LNCaP clone FGC (cell line): Measurements from ENCODE around the gene SLC39A8.

Experiments
- DNase-seq: peaks from one replicate; pipeline ENCODE4 v3.0.0-alpha.2; 2011; ENCODE audit warnings: low read depth
- H3K4me3 ChIP-seq: 2 replicates; pipeline ENCODE4 v1.5.1; 2011; ENCODE audit warnings: mild to moderate bottlenecking, low read depth, low read length, control low read depth
- TF ChIP-seq, protein P1 (sequence below): IDR thresholded peaks from 2 replicates; pipeline ENCODE4 v1.5.1; 2012; ENCODE audit warnings: mild to moderate bottlenecking; ENCODE audit not compliant: control insufficient read depth, insufficient read depth; ENCODE audit errors: extremely low read depth

SLC39A8 gene

DNA sequence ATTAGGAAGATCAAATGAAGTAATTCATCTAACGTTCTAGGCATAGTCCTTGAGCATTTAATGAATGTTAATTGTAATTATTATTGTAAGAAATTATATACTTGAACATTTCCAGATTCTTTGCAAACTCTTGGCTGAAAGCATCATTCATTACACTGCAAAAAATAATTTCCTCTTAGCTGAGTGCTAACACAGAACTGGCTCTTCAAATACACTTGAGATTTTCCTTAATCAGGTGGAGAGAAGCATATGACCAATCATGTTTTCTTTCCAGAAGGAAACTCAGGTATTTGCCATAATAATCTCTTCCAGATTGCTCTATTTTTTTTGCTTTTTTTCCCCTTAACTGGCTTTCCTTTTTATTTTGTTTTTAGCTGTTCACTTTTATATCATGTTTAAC is 42.5 kb downstream of the SLC39A8 start:
- TF ChIP-seq, protein P1, sequence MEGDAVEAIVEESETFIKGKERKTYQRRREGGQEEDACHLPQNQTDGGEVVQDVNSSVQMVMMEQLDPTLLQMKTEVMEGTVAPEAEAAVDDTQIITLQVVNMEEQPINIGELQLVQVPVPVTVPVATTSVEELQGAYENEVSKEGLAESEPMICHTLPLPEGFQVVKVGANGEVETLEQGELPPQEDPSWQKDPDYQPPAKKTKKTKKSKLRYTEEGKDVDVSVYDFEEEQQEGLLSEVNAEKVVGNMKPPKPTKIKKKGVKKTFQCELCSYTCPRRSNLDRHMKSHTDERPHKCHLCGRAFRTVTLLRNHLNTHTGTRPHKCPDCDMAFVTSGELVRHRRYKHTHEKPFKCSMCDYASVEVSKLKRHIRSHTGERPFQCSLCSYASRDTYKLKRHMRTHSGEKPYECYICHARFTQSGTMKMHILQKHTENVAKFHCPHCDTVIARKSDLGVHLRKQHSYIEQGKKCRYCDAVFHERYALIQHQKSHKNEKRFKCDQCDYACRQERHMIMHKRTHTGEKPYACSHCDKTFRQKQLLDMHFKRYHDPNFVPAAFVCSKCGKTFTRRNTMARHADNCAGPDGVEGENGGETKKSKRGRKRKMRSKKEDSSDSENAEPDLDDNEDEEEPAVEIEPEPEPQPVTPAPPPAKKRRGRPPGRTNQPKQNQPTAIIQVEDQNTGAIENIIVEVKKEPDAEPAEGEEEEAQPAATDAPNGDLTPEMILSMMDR = no peak
- DNase-seq = no peak
- no peak overlapping the region for H3K4me3 ChIP-seq

DNA sequence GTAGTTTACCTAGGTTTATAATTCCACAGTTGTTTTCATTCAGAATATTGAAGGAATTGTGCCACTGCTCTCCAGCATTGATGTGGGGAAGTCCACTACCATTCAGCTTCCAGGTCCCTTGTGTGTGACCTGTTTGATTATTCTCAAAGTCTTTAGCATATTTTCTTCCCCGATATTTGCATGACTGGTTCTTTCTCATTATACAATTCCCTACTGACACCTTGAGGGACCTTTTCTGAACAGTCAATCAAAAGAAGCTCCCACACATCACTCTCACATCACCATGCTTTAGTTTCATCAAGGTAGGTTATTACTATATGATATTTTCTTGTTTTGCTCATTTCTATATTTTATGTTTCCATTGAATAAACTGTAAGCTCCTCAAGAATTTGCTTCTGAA is 44.1 kb downstream of the SLC39A8 start:
- no peak for DNase-seq
- no peak overlapping the region for H3K4me3 ChIP-seq
- TF ChIP-seq, protein P1 = no peak

DNA sequence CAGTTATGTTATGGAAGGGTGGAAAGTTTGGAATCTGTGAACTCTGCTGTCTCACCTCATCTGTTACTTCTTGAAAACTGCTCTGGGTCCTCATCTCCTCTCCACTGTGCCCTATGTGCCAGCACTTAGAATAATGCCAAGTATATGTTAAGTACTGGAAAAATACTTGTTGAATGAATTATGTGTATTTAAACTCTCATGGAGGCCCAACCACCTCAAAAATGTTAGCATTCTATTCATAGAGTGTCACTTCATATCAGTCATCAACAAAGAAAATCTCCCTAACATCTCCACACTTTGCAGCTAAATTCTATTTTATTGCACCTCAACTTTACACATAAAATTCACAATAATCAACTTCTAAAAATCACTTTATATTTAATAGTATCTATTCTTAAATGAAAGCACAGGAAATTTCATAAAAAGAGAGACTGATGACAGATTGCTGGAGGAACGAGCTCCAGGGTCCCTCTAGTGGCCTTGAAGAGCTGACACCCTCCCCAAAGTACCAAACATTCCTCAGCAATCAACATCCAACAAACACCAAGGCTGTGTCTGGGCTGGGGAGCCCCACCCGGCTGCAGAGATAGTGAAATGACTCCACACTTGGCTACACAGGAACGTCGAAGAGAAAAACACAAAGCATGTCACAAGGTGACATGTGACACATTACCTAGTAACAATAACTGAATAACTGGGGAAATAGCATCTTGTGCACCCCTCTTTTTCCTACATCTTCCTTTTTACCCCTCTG is 45.8 kb downstream of the SLC39A8 start:
- no peak overlapping the region for H3K4me3 ChIP-seq
- TF ChIP-seq, protein P1 = peak; percentile 74
- no peak for DNase-seq

DNA sequence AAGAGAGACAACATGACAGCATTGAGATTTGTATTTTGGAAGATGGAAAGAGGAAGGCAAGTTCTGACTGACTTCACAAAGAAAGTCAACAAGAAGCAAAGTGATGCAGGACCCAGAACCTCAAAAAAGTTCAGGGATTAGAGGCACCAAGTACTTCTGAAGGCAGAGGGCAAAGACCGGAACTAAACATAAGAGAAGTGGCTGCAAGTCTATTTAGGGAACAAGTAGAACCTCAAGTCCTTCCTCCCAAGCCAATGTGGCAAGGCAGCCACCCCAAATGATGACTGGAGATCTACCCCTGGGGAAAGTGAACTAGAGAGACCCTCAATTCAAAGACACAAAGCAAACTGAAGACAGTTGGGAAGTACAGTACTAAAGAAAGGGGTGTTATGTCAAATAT is 46.6 kb downstream of the SLC39A8 start:
- TF ChIP-seq, protein P1 = no peak
- H3K4me3 ChIP-seq = no peak overlapping the region
- no peak for DNase-seq

DNA sequence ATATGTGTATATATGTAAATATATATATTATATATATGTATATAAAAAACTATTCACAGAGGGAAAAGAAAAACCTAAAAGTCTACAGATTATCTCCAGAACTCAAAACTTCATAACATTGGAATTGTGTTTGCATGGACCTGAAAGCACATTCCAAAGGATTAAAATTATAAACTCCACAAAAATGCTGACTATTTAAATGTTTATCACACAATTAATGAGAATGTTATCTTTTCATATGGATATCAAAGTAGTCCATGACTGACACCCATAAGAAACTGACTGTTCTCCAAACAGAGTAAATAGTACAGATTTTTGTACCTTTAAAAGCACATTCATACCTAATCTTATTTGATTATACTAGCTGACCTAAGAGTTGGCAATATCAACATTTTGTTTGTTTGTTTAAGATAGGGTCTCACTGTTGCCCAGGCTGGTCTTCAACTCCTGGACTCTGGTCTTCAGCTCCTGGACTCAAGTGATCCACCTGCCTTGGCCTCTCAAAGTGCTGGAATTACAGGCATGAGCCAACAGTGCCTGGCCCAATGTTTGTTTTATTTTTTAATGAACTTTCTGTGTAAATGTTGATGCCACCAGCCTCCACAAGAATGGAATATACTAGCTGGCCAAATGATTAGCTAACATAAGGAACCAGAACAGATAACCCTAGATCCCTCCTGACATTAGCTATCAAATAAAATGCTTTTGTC is 50.0 kb downstream of the SLC39A8 start:
- TF ChIP-seq, protein P1 = no peak
- no peak overlapping the region for H3K4me3 ChIP-seq
- DNase-seq = peak; percentile 81

DNA sequence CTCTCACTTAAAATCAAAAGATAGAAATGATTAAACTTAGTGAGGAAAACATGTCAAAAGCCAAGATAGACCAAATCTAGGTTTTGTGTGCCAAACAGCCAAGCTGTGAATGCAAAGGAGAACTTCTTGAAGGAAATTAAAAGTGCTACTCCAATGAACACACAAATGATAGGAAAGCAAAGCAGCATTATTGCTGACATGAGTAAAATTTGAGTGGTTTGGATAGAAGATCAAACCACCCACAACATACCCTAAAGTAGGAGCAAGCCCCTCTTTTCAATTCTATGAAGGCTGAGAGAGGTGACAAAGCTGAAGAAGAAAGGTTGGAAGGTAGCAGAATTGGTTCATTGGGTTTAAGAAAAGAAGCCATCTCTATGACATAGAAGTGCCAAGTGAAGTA is 56.8 kb downstream of the SLC39A8 start:
- no peak for DNase-seq

More for the DNA sequence above, 56.8 kb downstream of the SLC39A8 start:
- no peak overlapping the region for H3K4me3 ChIP-seq
- TF ChIP-seq, protein P1 = no peak
